ENCODE data around the gene FAM193B.

Gene FAM193B

DNA sequence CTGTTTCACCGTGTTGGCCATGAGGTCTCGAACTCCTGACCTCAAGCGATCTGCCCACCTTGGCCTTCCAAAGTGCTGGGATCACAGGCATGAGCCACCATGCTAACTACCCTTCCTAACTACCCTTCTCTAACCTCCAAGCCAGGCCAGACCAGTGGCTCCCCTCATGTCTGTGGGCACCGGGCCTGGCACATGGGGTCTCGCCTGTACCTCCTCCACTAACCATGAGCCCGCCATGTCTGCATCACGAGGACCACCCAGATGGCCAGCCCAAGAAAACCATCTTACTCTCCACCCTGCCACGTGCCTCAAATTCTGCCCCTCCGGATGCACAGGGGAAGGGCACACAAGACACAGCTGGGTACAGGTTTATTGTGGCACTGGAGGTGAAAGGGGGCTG, 71.3 kb downstream of the FAM193B start:
- no peak for DNase-seq

DNA sequence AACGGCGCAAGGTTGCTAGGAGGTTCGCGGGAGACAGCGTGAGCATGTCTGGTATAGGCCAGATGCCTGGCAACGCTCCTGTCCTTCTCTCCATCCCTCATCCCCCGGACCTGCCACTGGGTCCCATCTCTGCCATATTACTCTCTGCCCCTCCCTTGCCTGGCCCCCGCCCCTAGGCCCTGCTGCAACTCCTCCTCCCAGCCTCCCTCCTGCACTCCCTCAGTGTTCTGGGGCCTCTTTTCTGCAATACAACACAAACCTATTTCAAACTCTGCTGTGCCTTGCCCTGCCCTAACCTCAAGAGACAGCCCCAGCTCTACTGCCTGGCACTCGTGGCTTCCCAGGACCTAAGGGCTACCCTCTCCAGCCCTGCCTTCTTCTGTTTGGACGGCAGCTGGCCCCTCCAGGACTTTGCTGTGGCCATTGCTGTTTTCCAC, 72.0 kb downstream of the FAM193B start:
- DNase-seq, result no peak

DNA sequence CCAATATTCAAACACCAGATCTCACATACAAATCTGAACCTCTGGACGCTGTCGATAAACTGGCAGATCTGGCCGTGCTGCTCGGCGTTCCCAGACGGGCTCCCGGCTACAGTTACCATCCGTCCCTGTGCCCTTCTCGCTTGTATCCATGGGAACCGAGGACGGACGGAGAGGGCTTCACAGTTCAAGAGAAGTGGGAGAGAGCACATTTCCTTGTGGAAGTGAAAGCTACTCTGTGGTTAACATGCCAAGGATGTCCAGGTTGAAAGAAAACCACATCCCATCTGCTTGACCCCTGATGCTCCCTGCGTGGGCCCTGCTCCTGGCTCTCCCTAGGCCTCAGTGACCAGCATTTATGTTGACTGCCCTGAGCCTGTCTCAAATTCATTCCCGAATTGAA, 74.6 kb downstream of the FAM193B start:
- no peak for DNase-seq

GRCh38 chr5:177478711-177479646, 75.4 kb downstream of the FAM193B start:
- DNase-seq, result no peak

DNA sequence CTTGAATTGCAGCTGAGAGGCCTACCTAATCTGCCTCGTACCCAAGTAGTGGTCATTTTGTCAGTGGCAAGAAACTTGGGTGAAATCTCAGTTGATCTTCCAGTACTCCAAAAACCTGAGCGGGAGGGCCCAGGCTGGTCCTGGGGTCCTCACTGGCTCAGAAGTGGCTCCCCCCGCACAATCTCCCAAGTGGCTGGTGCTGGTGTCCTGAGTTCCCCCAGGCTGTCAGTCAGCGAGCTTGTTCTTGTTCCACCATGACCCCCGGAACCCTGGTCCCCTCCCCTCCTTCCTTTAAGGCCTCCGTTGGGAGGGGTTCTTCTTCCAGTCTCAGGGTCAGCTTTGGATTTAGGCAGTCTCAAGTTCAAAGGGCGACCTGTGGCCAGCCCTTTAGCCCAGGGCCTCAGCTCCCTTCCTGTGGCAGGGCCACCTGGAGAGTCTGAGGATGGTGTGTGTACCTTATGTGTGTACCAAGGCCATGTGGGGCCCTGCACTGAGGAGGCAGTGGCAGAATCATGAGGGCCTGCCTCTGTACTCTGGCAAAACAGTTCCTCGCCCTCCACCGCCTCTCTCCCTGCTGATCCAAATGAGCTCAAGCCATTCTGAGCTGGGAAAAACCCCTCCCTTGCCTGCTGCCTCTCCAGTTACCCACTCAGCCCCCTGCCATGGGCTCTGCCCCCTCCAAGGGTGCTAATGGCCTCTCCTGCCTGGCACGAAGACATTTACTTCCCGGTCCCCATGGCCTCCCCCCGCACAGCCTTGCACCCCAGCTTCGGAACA, 76.5 kb downstream of the FAM193B start:
- no peak for DNase-seq

DNA sequence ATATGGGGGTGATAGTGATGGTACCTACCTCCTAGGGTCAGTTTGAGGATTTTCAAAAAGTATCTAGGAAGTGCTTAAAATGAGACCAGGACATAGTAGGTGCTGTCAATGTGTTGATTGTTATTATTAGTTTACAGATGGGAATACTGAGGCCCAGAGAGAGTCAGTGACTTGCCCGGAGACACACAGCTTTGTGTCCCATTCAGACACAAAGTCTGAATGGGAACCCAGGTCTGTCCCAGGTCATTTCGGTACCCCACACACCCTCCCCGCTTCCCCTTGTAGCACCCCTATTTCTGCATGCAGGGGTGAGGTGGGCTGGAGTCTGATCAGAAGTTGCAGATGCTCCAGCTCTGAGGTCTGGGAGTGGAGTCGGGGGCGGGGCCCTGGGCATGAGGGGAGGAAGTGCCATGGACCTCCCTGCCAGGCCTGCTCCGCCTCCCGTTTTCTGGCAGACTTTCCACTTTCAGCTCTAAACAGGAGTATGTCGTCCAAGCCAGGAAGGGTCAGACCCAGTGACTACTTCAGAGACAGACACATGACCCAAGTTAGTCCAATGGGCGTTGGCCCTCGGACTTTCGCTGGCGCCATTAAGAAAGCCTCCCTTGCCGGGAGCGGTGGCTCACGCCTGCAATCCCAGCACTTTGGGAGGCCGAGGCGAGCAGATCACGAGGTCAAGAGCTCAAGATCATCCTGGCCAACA, 77.7 kb downstream of the FAM193B start:
- no peak for DNase-seq

DNA sequence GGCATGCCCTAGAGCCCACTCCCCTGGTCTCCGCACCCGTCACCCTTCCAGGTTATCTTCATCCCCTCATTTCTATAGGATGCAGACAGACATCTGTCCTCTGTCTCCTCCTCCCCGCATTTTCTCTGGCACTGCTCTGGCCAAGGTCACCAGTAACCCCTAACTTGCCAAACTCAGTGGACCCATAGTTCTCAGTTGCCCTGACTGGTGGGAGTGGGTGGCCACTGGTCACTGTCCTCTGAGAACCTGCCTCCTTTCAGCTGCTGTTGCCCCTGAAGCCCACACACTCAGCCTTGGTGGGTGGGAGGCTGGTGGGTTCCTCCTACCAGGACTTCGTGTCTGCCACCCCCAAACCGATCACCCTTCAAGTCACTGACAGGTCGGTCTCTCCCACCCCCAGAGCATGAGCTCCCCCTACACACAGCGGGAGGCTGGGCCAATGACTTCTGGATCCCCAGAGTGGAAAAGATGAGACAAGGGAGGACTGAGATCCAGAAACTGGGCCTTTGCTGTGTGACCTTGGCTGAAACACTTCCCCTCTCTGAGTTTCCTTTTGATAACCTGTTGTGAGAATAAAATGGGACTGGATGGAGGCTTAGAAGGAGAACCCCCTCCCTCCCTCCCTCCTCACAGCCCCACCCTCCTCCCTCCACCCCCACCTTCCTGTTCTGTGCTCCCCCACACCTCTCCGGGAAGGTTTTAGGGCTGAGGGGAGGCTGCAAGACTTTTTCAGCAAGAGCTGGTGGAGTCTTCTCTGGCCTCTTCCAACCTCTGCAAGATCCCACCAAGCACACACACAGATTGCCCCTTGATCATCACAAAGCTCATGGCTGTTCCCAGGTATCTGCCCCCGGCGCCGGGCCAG, 78.6 kb downstream of the FAM193B start:
- DNase-seq, result no peak

GRCh38 chr5:177474846-177475562, 79.4 kb downstream of the FAM193B start:
- no peak for DNase-seq

DNA sequence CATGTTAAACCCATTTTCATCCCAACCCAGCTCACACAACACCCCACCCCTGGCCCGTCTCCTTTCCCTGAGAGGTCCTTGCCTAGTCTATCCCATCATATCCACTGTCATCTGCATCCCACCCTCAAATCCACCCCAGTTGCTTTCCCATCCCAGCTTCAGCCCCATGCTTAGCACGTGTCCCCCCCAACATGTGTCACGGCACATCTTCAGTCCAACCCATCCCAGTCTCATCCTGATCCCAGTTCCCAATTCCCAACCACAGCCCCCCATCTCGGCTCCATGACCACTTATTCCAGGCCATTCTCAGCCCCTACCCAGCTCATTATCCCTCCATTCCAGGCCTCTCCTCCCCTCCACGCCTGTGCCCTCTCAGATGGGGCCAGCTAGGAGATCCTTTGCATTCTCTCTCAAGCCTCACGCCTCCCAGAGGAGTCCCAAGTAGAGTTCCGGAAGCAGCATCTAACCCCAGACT, 80.3 kb downstream of the FAM193B start:
- DNase-seq, result no peak

GRCh38 chr5:177473443-177474001, 80.8 kb downstream of the FAM193B start, which contains the start of gene DBN1:
DBN1 (minus strand) TSS chr5:177473634; CDS start chr5:177473521, 113 bp downstream.
- no peak for DNase-seq

GRCh38 chr5:177472460-177473442, 81.6 kb downstream of the FAM193B start:
- DNase-seq, result no peak

GRCh38 chr5:177471610-177472356, 82.6 kb downstream of the FAM193B start:
- no peak for DNase-seq

GRCh38 chr5:177470759-177471536, 83.4 kb downstream of the FAM193B start:
- no peak for DNase-seq

All from NCI-H1436 treated with DMSO at 0.1 percent for 48 hours (cell line).